Activated T-cell treated with anti-CD3 and anti-CD28 coated beads, Interleukin-2, amount 50 U/mL, for 72 hours (primary cell): ENCODE results near the gene SUB1. TPM values are rescaled to one million over a fixed set of nuclear protein-coding genes. Genes with fewer than 3 reads are reported as not detected.
A peak's percentile ranks its signal among the peaks of the same experiment; 100 is the strongest.
"Not testable (repeated sequence)": the region's sequence is repeated elsewhere in the genome, so short reads cannot be mapped to it uniquely, and the experiment has no call there.

Experiments
- ATAC-seq, 2 donors: fragments of 150-1000 bp; cut with Tn5 transposase; replicated peaks in 1 of 2; 2 replicates each; pipeline ENCODE4 v1.10.0; 2021; ENCODE audit warnings: moderate library complexity in 2 of 2, mild to moderate bottlenecking in 1 of 2
- DNase-seq, 2 donors: peaks; one replicate each; pipeline ENCODE4 v3.0.0; 2021 to 2022; ENCODE audit warnings: mixed read lengths in 1 of 2
- H3K27ac Mint-ChIP-seq: one replicate; pipeline ENCODE4 v1.8.0; 2022; ENCODE audit warnings: mild to moderate bottlenecking, moderate library complexity, mixed read lengths
- H3K27me3 Mint-ChIP-seq: one replicate; pipeline ENCODE4 v1.8.0; 2022; ENCODE audit warnings: low read depth, mixed read lengths
- H3K36me3 Mint-ChIP-seq, 2 donors: one replicate each; pipeline ENCODE4 v1.8.0; 2022; ENCODE audit warnings: mixed read lengths in 2 of 2, mild to moderate bottlenecking in 1 of 2; ENCODE audit not compliant: insufficient read depth in 2 of 2
- H3K4me1 Mint-ChIP-seq: one replicate; pipeline ENCODE4 v1.8.0; 2022; ENCODE audit warnings: low read depth, mixed read lengths
- H3K4me3 Mint-ChIP-seq, 2 donors: one replicate each; pipeline ENCODE4 v1.8.0; 2022; ENCODE audit warnings: mild to moderate bottlenecking in 2 of 2, mixed read lengths in 2 of 2, moderate library complexity in 2 of 2
- H3K9me3 Mint-ChIP-seq, 2 donors: one replicate each; pipeline ENCODE4 v1.8.0; 2022; ENCODE audit warnings: mixed read lengths in 2 of 2
- total RNA-seq, 2 donors: library from RNA; stranded (reverse); gene quantifications; one replicate each; pipeline ENCODE4 v1.2.3, GENCODE V29; 2022

SUB1 gene
- total RNA-seq, 2 donors from 2014 or later = 362 to 383 TPM

GRCh38 chr5:32573481-32573854, 11.9 kb upstream of the SUB1 start:
- H3K4me3 Mint-ChIP-seq, H3K36me3 Mint-ChIP-seq, DNase-seq, H3K27me3 Mint-ChIP-seq, H3K27ac Mint-ChIP-seq, ATAC-seq, H3K9me3 Mint-ChIP-seq: not testable (repeated sequence)
- H3K4me1 Mint-ChIP-seq = peaks cover 30% of the 10 kb centered on the region

- Mint-ChIP-seq H3K27me3 (no peaks in the 10 kb centered on the region), H3K4me1 (peaks cover 18% of the 10 kb centered on the region), H3K27ac (no peak overlapping the region), H3K36me3 (peaks cover 0 to 1% of the 10 kb centered on the region in 2 donors), H3K4me3 (no peak overlapping the region), H3K9me3 (no peaks in the 10 kb centered on the region)
- ATAC-seq = no peak
- DNase-seq = no peak
Measured at GRCh38 chr5:32574540-32575175, 10.7 kb upstream of the SUB1 start.

GRCh38 chr5:32578363-32578762, 7.0 kb upstream of the SUB1 start:
- DNase-seq (no peak), ATAC-seq (no peak)
- Mint-ChIP-seq H3K27me3 (no peaks in the 10 kb centered on the region), H3K9me3 (no peaks in the 10 kb centered on the region), H3K27ac (no peak overlapping the region), H3K4me3 (no peak overlapping the region), H3K36me3 (peaks cover 0 to 1% of the 10 kb centered on the region in 2 donors), H3K4me1 (peaks cover 22% of the 10 kb centered on the region)

DNA sequence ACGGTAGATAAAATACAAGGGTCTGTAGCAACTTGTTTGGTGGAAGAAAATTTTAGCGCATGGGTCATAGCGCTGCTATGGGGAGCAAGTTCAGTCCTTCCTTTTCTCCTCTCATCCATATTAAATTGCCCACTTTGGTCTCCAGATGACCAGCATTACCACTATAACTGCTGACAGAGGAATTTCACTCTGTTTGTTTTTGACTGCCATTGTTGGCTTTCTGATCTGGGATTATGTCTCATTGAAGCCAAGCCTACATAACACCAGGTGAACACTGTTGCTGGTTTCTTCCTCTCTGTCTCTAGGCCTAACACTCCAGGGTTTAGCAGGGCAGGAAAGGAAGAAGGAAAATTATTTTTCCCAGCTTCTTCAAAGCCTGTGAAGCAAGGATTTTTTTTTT, 6.6 kb upstream of the SUB1 start:
- peaks cover 0 to 1% of the 10 kb centered on the region in 2 donors for H3K36me3 Mint-ChIP-seq
- H3K4me1 Mint-ChIP-seq = peaks cover 26% of the 10 kb centered on the region
- DNase-seq (no peak), ATAC-seq (no peak)
- no peak overlapping the region for H3K27ac Mint-ChIP-seq
- H3K27me3 Mint-ChIP-seq = no peaks in the 10 kb centered on the region
- H3K9me3 Mint-ChIP-seq = no peaks in the 10 kb centered on the region
- no peak overlapping the region for H3K4me3 Mint-ChIP-seq

GRCh38 chr5:32581010-32581785, 4.2 kb upstream of the SUB1 start:
- no peak for DNase-seq
- peaks cover 44% of the 10 kb centered on the region for H3K4me1 Mint-ChIP-seq
- no peaks in the 10 kb centered on the region for H3K9me3 Mint-ChIP-seq
- H3K27ac Mint-ChIP-seq = no peak overlapping the region
- H3K36me3 Mint-ChIP-seq = peaks cover 3 to 6% of the 10 kb centered on the region in 2 donors
- H3K4me3 Mint-ChIP-seq = no peak overlapping the region
- no peaks in the 10 kb centered on the region for H3K27me3 Mint-ChIP-seq
- ATAC-seq = no peak

GRCh38 chr5:32583582-32584232, 1.6 kb upstream of the SUB1 start:
- DNase-seq (peak in 1 of 2 donors; percentile 12), ATAC-seq (no peak)

DNA sequence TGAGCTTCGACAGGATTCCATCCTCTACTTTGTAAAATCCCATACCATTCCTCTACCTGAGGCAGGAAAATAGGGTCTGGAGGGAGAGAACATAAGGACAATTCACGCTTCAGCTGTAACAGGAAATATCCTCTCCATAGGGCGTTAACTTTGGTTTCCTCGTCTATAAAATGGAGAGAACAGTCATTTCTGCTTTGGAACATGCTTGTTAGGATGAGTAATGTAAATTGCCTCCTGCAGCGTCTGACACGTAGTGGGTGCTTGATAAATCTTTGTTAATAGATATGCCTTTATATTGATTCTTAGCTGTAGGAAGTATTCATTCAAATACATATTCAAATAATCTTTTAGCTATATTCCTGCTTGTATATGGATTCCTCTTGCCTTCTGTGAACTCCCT, 711 bp upstream of the SUB1 start:
- Mint-ChIP-seq H3K9me3 (no peaks in the 10 kb centered on the region), H3K4me3 (peak overlapping the region; percentile 88 to 97), H3K27ac (peak overlapping the region; percentile 96), H3K36me3 (peaks cover 6 to 18% of the 10 kb centered on the region in 2 donors), H3K4me1 (peaks cover 74% of the 10 kb centered on the region), H3K27me3 (no peaks in the 10 kb centered on the region)
- DNase-seq (no peak), ATAC-seq (no peak)

More at GRCh38 chr5:32583582-32584232, 1.6 kb upstream of the SUB1 start:
- no peaks in the 10 kb centered on the region for H3K27me3 Mint-ChIP-seq
- H3K27ac Mint-ChIP-seq = peak overlapping the region; percentile 91
- H3K36me3 Mint-ChIP-seq = peaks cover 6 to 13% of the 10 kb centered on the region in 2 donors
- H3K4me1 Mint-ChIP-seq = peaks cover 68% of the 10 kb centered on the region
- H3K4me3 Mint-ChIP-seq = peak overlapping the region; percentile 62 to 88
- H3K9me3 Mint-ChIP-seq = no peaks in the 10 kb centered on the region

DNA sequence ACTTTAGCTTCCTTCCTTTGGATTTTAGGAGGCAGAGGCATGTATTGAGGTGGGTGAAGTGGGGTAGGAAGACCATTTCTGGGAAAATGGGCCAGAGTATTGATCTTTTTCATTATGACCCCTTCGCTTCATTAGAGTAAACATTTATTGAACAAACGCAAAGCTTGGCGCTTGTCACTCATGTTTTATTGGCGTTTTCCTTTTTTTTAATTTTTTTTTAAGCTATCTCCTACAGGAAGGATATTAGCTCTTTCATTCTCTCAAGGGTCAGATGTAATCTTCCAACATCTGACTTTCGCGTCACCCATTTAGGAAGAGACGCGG, 273 bp upstream of the SUB1 start:
- no peak for ATAC-seq
- H3K27me3 Mint-ChIP-seq = no peaks in the 10 kb centered on the region
- H3K36me3 Mint-ChIP-seq = peaks cover 6 to 18% of the 10 kb centered on the region in 2 donors
- H3K27ac Mint-ChIP-seq = peak overlapping the region; percentile 96
- peak overlapping the region; percentile 88 to 97 for H3K4me3 Mint-ChIP-seq
- no peak for DNase-seq
- no peaks in the 10 kb centered on the region for H3K9me3 Mint-ChIP-seq
- peaks cover 76% of the 10 kb centered on the region for H3K4me1 Mint-ChIP-seq

- Mint-ChIP-seq H3K36me3 (peaks cover 6 to 22% of the 10 kb centered on the region in 2 donors), H3K4me3 (peak overlapping the region; percentile 88 to 97)
- ATAC-seq = no peak
Measured at GRCh38 chr5:32586276-32586599, 881 bp downstream of the SUB1 start.

GRCh38 chr5:32587067-32587551, 1.8 kb downstream of the SUB1 start:
- peak overlapping the region; percentile 96 for H3K27ac Mint-ChIP-seq
- H3K27me3 Mint-ChIP-seq = no peaks in the 10 kb centered on the region
- ATAC-seq (no peak), DNase-seq (no peak)
- no peaks in the 10 kb centered on the region for H3K9me3 Mint-ChIP-seq
- H3K36me3 Mint-ChIP-seq = peaks cover 8 to 29% of the 10 kb centered on the region in 2 donors
- peak overlapping the region; percentile 88 to 97 for H3K4me3 Mint-ChIP-seq
- H3K4me1 Mint-ChIP-seq = peaks cover 83% of the 10 kb centered on the region

More at GRCh38 chr5:32586276-32586599, 881 bp downstream of the SUB1 start:
- H3K27ac Mint-ChIP-seq = peak overlapping the region; percentile 96
- H3K27me3 Mint-ChIP-seq = no peaks in the 10 kb centered on the region
- no peaks in the 10 kb centered on the region for H3K9me3 Mint-ChIP-seq
- DNase-seq = no peak
- H3K4me1 Mint-ChIP-seq = peaks cover 84% of the 10 kb centered on the region

- Mint-ChIP-seq H3K27me3 (no peaks in the 10 kb centered on the region), H3K4me3 (peak overlapping the region in 1 of 2 donors; percentile 27), H3K4me1 (peaks cover 81% of the 10 kb centered on the region), H3K9me3 (no peaks in the 10 kb centered on the region), H3K36me3 (peaks cover 14 to 41% of the 10 kb centered on the region in 2 donors), H3K27ac (peak overlapping the region; percentile 78)
- DNase-seq (no peak), ATAC-seq (no peak)
Measured at GRCh38 chr5:32589416-32589815, 4.1 kb downstream of the SUB1 start.

GRCh38 chr5:32589942-32590869, 4.8 kb downstream of the SUB1 start:
- Mint-ChIP-seq H3K9me3 (no peaks in the 10 kb centered on the region), H3K4me3 (peak overlapping the region in 1 of 2 donors; percentile 47), H3K27me3 (no peaks in the 10 kb centered on the region), H3K27ac (peak overlapping the region; percentile 95), H3K36me3 (peaks cover 15 to 44% of the 10 kb centered on the region in 2 donors), H3K4me1 (peaks cover 81% of the 10 kb centered on the region)
- no peak for ATAC-seq
- peak; percentile 43 to 52 for DNase-seq
